NOMO-1 treated with dmso at 0.1 percent for 144 hours (cell line): ENCODE results near the gene LYRM9.
"Not testable (repeated sequence)": the region's sequence is repeated elsewhere in the genome, so short reads cannot be mapped to it uniquely, and the experiment has no call there.

Experiments used
- DNase-seq: peaks from one replicate; lab custom pipeline; 2025; ENCODE audit not compliant: unreplicated experiment; lab: John Stamatoyannopoulos, UW

LYRM9 gene

DNA sequence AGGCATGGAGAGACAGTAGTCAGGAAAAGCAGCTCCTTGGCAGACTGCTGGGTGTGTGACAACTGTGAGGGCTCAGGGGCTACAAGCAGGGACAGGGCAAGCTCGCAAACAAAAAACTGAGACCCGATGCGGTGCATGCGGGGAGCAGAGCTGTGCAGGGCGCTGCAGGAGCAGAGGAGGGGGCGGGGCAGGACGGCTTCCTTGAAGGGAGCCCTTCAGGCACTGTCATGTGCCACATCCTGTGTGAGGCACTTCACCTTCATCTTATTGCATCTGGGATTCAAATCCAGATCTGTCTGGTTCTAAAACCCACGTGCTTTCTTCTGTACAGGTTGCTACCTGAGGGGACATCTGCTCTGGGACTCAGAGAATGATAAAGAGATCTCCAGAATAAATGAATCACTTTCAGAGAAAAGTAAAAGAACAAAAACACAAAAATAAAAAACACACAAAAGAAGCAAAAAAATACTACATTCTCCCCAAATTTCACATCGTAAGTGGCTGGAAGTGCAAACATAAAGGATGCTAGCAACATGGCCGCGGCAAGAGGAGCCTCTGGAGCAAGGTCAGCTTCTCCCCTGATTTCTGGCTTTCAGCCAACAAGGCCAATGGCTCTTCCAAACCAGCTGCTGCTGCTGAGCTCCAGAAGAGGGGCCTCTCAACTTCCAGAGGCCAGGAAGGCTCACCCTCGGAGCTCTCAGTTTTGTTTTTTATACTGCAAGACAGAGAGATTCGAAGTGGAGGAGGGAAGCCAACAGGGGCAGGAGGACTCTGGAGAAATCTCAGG, 14.2 kb downstream of the LYRM9 start:
- no peak for DNase-seq

DNA sequence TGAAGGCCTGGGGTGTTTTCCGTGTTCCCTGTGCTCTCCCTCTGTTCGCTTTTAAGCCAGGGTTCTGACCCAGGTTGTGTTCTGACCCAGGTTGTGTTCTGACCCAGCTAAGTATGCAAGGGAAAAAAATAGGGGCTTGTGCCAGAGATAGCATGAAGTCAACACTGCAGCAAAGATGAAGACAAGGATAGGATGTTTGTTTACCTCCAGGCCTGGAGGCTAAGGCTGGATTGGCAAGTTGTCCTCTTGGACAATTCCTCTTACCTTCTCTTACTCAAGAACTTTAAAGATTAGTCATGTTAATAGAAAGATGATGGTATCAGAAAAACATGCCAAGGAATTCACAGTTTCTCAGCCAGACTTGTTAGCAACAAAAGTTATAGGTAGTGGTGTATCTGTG, 19.4 kb downstream of the LYRM9 start:
- DNase-seq, result no peak

DNA sequence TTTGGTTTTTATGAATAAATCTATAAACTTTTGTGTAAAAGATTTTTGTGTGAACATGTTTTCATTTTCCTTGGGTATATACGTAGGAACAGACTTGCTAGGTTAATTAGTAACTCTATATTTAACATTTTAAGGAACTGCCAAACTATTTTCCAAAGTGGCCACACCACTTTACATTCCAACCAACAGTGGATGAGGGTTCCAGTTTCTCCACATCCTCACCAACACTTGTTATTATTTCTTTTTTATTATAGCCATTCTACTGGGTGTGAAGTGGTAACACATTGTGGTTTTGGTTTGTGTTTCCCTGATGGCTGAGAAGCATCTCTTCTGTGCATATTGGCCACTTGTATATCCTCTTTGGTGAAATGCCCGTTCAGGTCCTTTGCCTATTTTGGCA, 20.0 kb downstream of the LYRM9 start:
- no peak for DNase-seq

DNA sequence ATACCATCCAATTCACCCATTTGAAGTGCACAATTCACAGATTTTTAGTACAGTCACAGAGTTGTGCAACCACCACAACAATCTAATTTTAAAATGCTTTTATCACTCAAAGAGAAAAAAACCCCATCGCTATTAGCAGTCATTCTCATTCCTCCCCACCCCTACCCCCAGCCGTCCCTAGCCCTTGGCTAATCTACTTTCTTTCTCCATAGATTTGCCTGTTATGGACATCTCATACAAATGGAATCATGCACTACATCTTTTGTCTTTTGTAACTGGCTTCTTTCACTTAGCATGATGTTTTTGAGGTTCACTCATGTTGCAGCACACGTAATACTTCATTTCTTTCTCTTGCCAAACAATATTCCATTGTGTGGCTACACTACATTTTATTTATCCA, 20.4 kb downstream of the LYRM9 start:
- no peak for DNase-seq

DNA sequence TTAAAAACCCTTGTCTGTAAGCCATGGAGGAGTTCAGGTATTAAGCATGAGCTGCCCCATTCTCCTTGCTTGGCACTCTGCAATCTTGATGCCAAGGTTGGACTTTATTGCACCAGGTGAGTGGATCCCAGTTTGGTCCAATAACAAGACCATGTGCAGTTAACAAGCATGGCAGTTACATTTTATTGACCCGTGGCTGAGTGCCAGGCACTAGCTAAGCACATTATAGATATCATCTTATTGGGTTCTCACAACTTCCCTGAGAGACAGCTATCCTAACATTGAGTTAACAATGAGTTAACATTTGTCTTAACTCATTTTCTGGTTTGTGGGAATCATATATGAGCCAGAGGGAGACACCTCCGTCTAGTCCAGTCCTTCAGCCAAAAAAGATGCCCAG, 21.8 kb downstream of the LYRM9 start:
- no peak for DNase-seq

DNA sequence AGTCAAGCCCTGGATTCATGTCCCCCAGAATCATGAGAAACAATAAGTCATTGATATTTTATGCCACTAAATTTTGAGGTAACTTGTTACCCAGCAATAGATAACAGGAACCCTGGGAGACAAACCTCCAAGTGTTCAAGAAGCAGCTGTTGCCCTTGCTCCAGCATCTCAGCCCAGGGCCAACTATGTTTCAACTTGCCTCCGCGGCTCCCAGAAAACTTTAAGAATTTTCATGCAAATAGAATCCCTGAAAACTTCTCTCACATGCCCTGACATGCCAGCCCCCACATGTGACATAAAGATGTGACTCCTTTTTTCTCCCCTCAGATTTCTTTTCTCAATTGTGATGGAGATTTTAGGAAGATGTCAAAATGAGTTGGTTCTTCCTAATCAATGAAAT, 22.8 kb downstream of the LYRM9 start:
- no peak for DNase-seq

DNA sequence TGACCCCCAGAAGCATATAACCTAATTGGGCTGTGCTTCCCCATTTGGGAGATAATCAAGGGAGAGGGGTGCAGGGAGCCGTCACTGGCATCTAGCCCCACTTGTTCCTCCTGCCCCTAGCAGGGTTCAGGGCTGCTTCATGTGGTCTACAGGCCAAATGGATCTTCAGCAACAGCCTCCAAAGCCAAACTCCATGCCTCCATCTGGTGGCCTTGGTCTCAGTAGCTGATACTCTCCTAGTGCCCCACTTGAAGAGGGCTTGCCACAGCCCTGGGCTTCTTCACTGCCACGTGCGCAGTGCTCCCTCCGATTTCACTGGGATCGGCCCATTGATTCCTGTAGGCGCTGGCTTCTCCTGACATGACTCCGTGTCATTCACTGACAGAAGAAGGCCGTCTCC, 24.6 kb downstream of the LYRM9 start:
- no peak for DNase-seq

DNA sequence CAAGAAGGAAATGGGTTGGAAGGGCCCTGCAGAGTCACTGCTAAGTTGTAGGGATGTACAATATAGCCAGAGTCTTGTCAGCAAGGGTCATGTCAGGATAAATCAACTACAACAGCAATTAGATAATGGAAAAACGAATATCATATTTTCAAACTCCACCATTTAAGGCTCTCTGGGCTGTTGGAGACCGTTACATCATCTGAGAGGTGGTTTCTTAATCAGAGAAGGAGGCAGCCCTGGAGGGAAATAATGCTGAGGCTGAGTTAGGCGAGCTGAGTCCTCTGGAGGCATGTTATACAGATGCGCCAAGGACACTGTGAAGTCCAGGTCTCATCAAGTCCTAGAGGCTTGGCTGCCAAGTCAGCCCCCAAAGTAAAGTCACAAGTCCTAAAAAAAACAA, 30.3 kb downstream of the LYRM9 start:
- no peak for DNase-seq

DNA sequence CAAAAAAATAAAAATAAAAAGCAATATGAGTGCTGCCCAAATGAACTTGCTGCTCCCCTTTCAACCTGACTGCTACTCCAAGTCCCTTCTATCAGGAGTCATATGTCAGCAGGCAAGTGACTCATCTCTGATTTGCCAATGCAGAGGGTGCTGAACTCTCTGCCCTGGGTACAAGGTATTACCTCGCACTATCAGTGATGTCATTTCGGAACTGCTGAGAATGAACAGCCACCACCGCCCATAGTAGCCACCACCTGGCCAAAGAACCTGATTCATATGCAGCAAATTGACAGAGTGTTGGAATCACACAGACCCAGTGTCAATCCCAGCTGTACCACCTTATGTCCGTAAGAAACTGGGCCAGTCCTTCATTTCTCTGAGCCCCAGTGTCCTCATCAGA, 31.2 kb downstream of the LYRM9 start:
- DNase-seq, result no peak

DNA sequence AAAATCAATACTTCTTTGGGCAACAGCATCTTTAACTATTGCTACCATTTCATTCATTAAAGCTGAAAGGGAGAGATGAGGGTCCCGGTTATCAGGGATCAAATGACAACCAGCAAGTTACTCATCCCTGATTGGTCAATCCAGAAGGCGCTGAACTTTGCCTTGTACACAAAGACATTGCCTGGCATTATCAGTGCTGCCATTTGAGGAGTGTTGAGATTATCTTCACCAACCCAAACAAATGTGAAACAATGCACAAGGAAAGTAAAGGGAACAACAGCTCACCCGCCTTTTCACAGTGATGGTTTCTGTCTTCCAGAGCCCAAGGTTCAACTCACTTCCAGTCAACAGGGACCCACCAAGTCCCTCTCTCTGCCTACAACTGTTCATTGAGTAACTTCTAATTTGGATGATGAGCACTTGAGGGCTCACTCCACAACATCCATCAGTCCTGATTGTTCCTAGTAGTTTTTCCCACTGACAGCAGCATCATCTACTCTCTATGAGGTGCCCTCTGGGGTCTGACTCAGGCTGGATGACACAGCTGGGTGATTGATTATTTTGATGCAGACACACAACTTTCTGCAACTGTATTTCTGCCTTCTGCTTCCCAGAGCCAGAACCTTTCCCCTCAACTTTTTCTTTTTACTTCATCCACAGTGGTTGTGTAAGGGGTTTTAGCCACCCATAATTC, 32.0 kb downstream of the LYRM9 start:
- no peak for DNase-seq

DNA sequence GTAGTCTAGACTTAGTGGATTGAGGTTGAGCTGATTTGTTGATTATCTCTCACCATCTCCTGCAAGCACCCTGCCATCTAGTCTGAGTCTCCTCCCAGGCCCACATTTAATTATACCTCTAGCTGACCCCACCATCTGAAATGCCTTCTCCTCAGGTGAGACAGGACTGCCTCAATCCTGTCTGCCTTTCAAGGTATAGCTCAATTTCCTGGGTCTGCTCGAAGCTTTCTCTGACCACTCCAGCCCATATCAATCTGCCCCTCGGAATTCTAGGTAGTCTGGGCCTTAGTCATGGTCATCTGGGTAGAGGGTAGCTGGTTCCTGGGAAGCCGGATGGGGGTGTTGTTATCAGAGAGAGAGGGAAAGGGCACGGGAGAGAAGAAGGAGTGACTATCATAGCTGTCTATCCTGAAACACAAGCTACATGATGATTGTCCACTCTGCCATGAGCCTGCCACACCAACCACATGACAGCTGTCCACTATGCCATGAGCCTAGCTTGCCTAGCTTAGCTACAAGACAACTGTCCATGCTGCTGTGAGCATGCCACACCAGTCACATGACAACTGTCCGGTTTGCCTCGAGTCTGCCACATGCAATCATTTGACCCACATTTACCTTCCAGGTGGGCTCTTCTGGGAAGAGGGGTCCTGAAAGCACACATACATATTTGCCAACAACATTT, 34.4 kb downstream of the LYRM9 start:
- DNase-seq, result no peak

DNA sequence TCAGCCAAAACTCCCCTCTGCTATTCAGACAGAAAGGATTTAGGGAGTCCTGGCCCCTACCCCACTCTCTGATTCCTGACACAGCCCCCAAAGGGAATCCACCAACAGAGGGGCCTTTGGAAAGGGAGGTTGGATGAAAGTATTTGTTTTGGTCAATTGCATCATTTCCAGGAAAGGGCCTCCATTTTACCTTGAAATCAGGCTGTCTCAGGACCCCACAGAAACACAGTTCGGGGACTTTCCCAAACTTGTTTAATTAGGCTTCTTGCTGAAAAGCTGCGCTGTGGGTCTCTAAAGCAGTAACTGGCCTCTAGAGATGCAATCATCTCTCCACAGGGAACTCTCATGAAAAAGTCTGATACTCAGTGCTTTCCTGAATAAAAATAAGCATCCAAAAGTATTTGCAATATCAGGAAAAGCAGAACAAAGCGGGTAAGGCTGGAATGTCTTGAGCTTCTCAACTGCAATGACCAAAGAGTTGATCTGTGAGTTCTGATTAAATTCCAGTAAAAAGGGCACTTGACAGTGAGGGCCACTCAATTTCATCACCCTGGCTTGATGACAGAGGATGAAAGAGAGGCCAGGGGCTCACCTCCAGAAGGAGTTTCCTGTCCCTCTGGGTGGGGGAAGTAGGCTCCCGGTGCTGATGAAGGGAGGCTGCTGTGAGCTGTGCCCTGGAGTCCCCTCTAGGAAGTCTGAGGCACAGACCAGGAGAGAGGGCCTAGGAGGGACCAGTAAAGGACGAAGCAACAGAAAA, 36.3 kb downstream of the LYRM9 start:
- DNase-seq, result no peak

DNA sequence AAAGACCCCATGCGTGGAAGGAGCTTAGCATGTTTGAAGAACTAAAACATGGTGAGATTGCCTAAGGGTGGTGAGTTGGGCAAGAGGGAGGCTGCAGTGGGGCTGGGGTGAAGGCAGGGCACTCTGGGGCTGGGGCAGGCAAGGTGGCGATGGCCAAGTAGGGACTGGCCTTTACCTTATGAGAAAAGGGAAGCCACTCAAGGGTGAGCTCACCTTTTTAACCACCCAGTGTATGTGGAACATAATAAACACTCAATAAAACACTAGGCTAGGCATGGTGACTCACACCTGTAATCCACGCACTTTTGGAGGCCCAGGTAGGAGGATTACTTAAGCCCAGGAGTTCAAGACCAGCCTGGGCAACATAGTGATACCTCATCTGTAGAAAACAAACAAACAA, 37.7 kb downstream of the LYRM9 start:
- DNase-seq, result no peak

DNA sequence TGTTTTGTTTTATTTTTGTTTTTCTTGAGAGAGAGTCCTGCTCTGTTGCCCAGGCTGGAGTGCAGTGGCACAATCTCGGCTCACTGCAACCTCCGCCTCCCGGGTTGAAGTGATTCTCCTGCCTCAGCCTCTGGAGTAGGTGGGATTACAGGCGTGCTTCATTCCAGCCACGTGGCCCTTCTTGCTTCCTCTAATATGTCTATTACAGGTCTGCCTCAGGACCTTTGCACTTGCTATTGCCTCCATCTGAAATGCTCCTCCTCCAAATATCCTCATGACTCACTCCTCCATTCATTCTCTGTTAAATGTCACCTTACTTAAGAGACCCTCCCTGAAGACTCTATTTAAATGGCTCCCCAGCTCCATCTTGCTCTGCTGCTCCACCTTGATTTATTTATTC, 39.0 kb downstream of the LYRM9 start:
- no peak for DNase-seq

DNA sequence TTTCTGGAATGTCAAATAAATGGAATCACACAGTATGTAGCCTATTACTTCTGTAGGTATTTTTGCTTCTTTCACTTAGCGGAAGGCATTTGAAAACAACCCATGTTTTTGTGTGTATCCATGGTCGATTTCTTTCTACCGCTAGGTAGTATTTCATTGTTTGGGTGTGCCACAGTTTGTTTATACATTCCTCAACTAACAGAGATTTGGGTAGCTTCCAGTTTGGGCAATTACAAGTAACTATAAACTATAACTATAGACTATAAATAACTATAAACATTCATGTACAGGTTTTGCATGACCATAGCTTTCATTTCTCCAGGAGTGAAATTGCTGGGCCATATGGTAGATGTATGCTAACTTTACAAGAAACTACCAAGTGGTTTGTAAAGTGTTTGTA, 40.1 kb downstream of the LYRM9 start:
- DNase-seq, result no peak

DNA sequence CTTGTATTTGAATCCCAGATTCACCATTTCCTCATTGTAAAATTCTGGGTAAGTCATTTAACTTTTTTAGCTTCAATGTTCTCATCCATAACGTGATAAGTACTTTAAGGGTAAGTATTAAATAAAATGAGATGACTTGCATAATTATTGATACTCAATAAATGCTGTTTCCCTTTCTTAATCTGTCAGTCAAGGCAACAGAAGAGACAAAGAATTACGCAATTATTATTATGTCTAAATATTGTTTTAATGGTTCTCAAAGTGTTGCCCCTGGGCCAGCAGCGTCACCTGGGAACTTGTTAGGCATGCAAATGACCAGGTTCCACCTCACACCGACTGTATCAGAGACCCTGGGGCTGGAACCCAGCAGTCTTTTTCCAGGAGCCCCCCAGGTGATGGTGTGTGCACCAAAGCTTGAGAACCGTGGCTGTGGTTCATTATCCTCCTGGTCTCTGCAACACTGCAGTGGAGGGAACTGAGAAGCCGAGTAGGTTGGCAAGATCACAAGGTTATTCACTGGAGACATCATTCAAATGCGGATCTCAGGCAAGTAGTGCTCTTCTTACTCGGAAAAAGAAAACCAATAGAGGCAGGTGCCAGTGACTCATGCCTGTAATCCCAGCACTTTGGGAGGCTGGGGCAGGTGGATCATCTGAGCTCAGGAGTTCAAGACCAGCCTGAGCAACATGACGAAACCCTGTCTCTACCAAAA, 43.5 kb downstream of the LYRM9 start:
- DNase-seq, result no peak

DNA sequence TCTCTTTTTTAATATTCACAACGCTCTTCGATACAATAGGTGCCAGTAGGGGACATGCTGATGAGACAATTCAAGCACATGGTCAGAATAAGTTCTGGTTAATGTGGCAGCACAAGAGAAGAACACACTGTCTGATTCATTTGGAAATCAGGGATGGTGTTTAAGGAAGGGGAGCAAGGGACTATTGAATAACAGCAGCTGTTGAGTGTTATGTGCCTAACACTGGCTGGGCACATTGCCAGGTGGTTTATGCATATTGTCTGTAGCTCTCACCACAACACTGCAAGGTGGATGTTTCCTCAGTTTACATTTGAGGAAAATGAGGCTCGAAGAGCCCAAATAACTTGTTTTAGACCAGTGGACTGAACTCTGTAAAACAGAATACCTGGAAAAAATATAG, 44.2 kb downstream of the LYRM9 start:
- no peak for DNase-seq

DNA sequence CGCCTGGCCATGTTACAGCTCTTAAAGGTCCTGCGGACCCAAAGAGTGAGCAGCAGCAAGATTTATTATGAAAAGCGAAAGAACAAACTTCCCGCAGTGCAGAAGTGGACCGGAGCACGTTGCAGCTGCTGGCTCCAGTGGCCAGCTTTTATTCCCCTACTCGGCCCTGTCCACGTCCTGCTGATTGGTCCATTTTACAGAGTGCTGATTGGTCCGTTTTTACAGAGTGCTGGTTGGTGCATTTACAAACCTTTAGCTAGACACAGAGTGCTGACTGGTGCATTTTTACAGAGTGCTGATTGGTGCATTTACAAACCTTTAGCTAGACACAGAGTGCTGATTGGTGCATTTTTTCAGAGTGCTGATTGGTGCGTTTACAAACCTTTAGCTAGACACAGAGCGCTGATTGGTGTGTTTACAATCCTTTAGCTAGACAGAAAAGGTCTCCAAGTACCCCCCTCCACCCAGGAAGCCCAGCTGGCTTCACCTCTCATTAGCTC, 46.3 kb downstream of the LYRM9 start:
- DNase-seq, result not testable (repeated sequence)

DNA sequence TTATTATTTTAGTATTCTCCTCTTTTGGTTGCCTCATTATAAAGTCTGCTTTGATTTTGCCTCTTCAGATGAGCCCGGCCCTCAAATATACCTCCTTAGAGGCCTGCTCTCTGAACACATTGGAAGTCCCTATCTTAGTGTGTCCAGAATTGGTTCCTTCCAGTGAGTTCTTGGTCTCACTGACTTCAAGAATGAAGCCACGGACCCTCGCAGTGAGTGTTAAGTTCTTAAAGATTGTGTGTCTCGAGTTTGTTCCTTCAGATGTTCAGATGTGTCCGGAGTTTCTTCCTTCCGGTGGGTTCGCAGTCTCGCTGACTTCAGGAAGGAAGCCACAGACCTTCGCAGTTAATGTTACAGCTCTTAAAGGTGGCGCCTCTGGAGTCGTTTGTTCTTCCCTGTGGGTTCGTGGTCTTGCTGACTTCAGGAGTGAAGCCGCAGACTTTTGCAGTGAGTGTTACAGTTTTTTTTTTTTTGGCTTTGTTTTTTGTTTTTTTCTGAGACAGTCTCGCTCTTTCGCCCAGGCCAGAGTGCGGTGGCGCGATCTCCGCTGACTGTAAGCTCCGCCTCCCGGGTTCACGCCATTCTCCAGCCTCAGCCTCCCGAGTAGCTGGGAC, 47.0 kb downstream of the LYRM9 start:
- DNase-seq, result no peak
